Gastroesophageal sphincter (tissue), 3 donors: Measurements from ENCODE around the gene VWA3B.

Source experiments
- EP300 ChIP-seq: sonication (generic); formaldehyde crosslinking; IDR thresholded peaks from one replicate; pipeline ENCODE4 v1.6.1; 2017; ENCODE audit warnings: antibody characterized with exemption, mild to moderate bottlenecking
- POLR2A ChIP-seq, 2 donors: fragments of 450-650 bp; IDR thresholded peaks; one replicate each; pipeline ENCODE4 v1.6.1; 2017; ENCODE audit warnings: antibody characterized with exemption in 2 of 2, mild to moderate bottlenecking in 2 of 2, moderate library complexity in 1 of 2
- POLR2AphosphoS5 ChIP-seq: sonication (generic); formaldehyde crosslinking; IDR thresholded peaks from one replicate; pipeline ENCODE4 v1.6.1; 2017; ENCODE audit warnings: antibody characterized with exemption
- TF ChIP-seq, protein P1 (sequence below), 4 experiments: fragments of 200-600 bp in 2 of 4; fragments of 450-650 bp in 2 of 4; sonication (generic) in 1 of 4; IDR thresholded peaks; one replicate each; pipeline ENCODE4 v1.5.1; 2017 to 2019; ENCODE audit warnings: antibody characterized with exemption in 4 of 4, mild to moderate bottlenecking in 2 of 4, moderate library complexity in 2 of 4

- TF ChIP-seq, protein P1, sequence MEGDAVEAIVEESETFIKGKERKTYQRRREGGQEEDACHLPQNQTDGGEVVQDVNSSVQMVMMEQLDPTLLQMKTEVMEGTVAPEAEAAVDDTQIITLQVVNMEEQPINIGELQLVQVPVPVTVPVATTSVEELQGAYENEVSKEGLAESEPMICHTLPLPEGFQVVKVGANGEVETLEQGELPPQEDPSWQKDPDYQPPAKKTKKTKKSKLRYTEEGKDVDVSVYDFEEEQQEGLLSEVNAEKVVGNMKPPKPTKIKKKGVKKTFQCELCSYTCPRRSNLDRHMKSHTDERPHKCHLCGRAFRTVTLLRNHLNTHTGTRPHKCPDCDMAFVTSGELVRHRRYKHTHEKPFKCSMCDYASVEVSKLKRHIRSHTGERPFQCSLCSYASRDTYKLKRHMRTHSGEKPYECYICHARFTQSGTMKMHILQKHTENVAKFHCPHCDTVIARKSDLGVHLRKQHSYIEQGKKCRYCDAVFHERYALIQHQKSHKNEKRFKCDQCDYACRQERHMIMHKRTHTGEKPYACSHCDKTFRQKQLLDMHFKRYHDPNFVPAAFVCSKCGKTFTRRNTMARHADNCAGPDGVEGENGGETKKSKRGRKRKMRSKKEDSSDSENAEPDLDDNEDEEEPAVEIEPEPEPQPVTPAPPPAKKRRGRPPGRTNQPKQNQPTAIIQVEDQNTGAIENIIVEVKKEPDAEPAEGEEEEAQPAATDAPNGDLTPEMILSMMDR (IDR thresholded peaks at IDR 0.05), result no peak
- TF ChIP-seq POLR2A (IDR thresholded peaks at IDR 0.05) (no peak), EP300 (no peak), POLR2AphosphoS5 (no peak)
These were observed 206.1 kb downstream of the VWA3B start for GRCh38 chr2:98293030-98293429.
